Measurements from ENCODE around the gene CMBL.

CMBL gene

DNA sequence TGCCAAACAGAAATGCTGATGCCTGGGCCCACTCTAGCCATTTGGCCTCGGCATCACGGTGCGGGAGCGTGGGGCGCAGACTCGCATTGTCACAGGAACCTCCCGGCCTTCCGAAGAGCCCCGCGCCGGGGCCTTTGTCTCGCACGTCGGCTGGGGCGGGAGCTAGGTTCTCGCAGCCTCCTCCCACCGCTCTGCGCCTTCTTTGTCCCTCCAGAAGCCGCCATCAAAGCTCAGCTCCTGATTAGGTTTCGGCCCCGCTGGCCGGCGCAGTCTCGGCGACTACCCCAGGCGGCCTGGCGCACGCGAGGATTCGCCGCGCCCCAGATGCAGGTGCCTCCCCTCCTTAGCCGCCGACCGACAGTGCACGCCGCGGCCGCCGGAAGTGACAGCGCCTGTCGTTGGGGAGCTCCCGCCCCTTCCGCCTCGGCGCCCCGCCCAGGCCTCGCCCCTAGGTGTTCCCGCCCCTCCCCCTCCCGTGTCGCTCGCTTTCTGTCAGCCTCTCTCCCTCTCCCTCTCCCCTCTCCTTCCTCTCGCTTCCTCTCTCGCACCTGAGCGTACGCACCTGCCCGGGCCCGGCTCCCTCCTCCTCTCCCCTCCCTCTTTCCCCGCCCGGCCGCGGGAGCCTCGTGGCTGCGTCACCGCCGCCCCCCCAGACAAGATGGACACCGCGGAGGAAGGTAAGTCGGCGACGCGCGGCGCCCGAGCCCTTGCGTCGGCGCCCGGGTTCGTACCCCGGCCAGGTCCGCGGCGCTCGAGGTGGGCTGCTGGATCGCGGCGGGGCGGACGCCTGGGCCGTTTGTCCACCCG, 45.7 kb upstream of the CMBL start, which contains the start of gene MARCHF6:
TSS of gene MARCHF6 (plus strand) at position 455 of the 807 bp plus-strand sequence. CDS start at position 659, 204 bp downstream.
- no peaks in the 10 kb centered on the region for H3K9me3 ChIP-seq (ENCODE audit: insufficient read depth, low read depth, low read length)
- peaks cover 10% of the 10 kb centered on the region for H3K79me2 ChIP-seq (ENCODE audit: control insufficient read depth, insufficient read depth, low read length, poor library complexity)
- H2AFZ ChIP-seq (ENCODE audit: insufficient read depth, low read length, poor library complexity): peak within 1 kb of the TSS; percentile 71
- peak within 1 kb of the TSS; percentile 91 for H3K14ac ChIP-seq (ENCODE audit: low read length)
- peak within 1 kb of the TSS; percentile 62 for H4K12ac ChIP-seq (ENCODE audit: low read depth, low read length)
- H2BK120ac ChIP-seq (ENCODE audit: insufficient read depth, low read length, poor library complexity): peak within 1 kb of the TSS; percentile 82
- H2AK5ac ChIP-seq (ENCODE audit: low read length): peak within 1 kb of the TSS; percentile 1
- H3K4me3 ChIP-seq (ENCODE audit: low read depth, low read length): peak within 1 kb of the TSS; percentile 94
- peaks cover 13% of the 10 kb centered on the region for H3K79me1 ChIP-seq (ENCODE audit: low read length)
- H3K23ac ChIP-seq (ENCODE audit: low read length): no peak within 1 kb of the TSS
- peak within 1 kb of the TSS; percentile 100 for H3K4me2 ChIP-seq (ENCODE audit: low read length)
- peak within 1 kb of the TSS; percentile 87 for H3K18ac ChIP-seq (ENCODE audit: low read length)
- H3K4me1 ChIP-seq (ENCODE audit: control insufficient read depth in 1 of 2, insufficient read depth in 2 of 2, low read length in 2 of 2): peaks cover 0 to 2% of the 10 kb centered on the region in 2 experiments
- peak within 1 kb of the TSS; percentile 70 for H3K4ac ChIP-seq (ENCODE audit: low read depth, low read length)
- peak within 1 kb of the TSS; percentile 90 for H4K91ac ChIP-seq (ENCODE audit: low read depth, low read length)
- no CpG with 5 or more reads among the region's 92 CpGs for WGBS (ENCODE audit: extremely low coverage, insufficient coverage, insufficient read length)
- H2BK12ac ChIP-seq (ENCODE audit: low read length): no peak within 1 kb of the TSS
- H3K9ac ChIP-seq (ENCODE audit: low read length): peak within 1 kb of the TSS; percentile 96
- DNase-seq: peak; percentile 89 to 91
- peak within 1 kb of the TSS; percentile 99 for H3K27ac ChIP-seq (ENCODE audit: low read depth, low read length)
- no peaks in the 10 kb centered on the region for H3K27me3 ChIP-seq (ENCODE audit: insufficient read depth, low read length)
- no peaks in the 10 kb centered on the region for H3K36me3 ChIP-seq (ENCODE audit: control insufficient read depth in 1 of 2, insufficient read depth in 2 of 2, low read length in 2 of 2)
- peak within 1 kb of the TSS; percentile 92 for H2BK5ac ChIP-seq (ENCODE audit: low read depth, low read length, poor library complexity)
- peak within 1 kb of the TSS; percentile 95 for H4K8ac ChIP-seq (ENCODE audit: low read depth, low read length)

DNA sequence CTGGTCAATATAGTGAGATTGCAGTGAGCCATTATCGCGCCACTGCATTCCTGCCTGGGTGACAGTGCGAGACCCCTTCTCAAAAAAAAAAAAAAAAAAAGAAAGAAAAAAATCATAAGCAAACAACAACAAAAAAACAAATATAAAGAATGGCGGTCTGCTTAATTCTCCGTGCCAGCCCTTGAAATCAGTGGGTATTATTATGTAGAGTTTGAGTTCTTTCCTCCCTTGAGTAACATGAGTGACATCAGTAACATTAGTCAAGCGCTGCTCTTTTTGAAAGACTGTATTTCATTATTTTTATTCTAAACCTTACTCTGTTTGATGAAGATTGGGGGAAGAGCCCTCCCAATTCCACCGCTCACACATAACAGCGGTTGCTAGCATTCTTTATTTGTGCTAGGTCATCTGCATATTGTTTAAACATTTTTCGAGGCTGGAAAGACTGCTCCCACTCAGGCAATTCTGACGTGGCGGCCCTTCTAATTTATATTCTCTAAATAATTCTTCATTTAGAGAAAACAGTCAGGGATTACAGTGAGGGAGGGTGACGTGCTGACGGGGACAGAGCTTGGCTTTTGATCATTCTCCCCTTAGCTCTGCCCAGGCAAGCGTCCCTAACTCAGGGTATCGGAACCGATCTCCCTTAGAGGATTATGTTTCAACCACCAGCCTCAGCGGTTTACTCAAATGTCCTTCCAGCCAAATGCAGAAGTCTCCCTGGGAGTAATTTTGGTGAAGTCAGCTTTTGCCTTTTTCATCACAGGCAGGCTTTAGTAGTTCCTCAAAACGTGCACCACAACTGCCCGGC, 44.9 kb upstream of the CMBL start:
- peak overlapping the region; percentile 22 for H3K4ac ChIP-seq (ENCODE audit: low read depth, low read length)
- H3K14ac ChIP-seq (ENCODE audit: low read length): peak overlapping the region; percentile 72
- peak overlapping the region; percentile 95 for H4K8ac ChIP-seq (ENCODE audit: low read depth, low read length)
- no peaks in the 10 kb centered on the region for H3K9me3 ChIP-seq (ENCODE audit: insufficient read depth, low read depth, low read length)
- H2BK120ac ChIP-seq (ENCODE audit: insufficient read depth, low read length, poor library complexity): peak overlapping the region; percentile 54
- peak overlapping the region; percentile 82 for H4K91ac ChIP-seq (ENCODE audit: low read depth, low read length)
- no peak overlapping the region for H2BK12ac ChIP-seq (ENCODE audit: low read length)
- H3K4me3 ChIP-seq (ENCODE audit: low read depth, low read length): peak overlapping the region; percentile 94
- peak overlapping the region; percentile 96 for H3K9ac ChIP-seq (ENCODE audit: low read length)
- peak overlapping the region; percentile 1 for H2AK5ac ChIP-seq (ENCODE audit: low read length)
- no CpG with 5 or more reads among the region's 19 CpGs for WGBS (ENCODE audit: extremely low coverage, insufficient coverage, insufficient read length)
- H3K18ac ChIP-seq (ENCODE audit: low read length): peak overlapping the region; percentile 53
- no peaks in the 10 kb centered on the region for H3K36me3 ChIP-seq (ENCODE audit: control insufficient read depth in 1 of 2, insufficient read depth in 2 of 2, low read length in 2 of 2)
- peaks cover 13% of the 10 kb centered on the region for H3K79me1 ChIP-seq (ENCODE audit: low read length)
- H4K12ac ChIP-seq (ENCODE audit: low read depth, low read length): peak overlapping the region; percentile 62
- no peak overlapping the region for H3K23ac ChIP-seq (ENCODE audit: low read length)
- H3K27me3 ChIP-seq (ENCODE audit: insufficient read depth, low read length): no peaks in the 10 kb centered on the region
- H3K27ac ChIP-seq (ENCODE audit: low read depth, low read length): peak overlapping the region; percentile 87
- peak overlapping the region; percentile 53 for H2BK5ac ChIP-seq (ENCODE audit: low read depth, low read length, poor library complexity)
- H3K4me2 ChIP-seq (ENCODE audit: low read length): peak overlapping the region; percentile 100
- peaks cover 10% of the 10 kb centered on the region for H3K79me2 ChIP-seq (ENCODE audit: control insufficient read depth, insufficient read depth, low read length, poor library complexity)
- H3K4me1 ChIP-seq (ENCODE audit: control insufficient read depth in 1 of 2, insufficient read depth in 2 of 2, low read length in 2 of 2): peaks cover 0 to 2% of the 10 kb centered on the region in 2 experiments
- DNase-seq: peak in 1 of 2 donors; percentile 53
- H2AFZ ChIP-seq (ENCODE audit: insufficient read depth, low read length, poor library complexity): peak overlapping the region; percentile 34

DNA sequence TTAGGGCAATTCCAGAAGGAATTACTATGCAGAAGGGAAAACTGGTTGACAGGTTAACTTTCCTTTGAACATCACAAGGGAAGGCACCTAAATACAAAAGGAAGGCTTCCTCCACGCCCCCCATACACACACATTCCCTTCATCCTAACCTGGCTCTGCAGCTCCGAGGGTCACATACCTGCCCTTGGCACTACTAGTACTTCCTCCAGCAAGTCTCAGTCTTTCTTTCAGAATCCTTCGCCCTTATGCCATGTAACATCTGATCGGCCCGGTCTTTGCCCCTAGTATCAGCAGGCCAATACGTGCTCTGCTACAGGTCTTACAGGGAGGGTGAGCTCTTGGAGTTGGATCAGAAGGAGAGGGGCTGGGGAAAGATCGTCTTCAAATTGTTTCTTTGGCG, 44.2 kb upstream of the CMBL start:
- peaks cover 0 to 2% of the 10 kb centered on the region in 2 experiments for H3K4me1 ChIP-seq (ENCODE audit: control insufficient read depth in 1 of 2, insufficient read depth in 2 of 2, low read length in 2 of 2)
- H3K4me2 ChIP-seq (ENCODE audit: low read length): no peak overlapping the region
- no peak overlapping the region for H2AK5ac ChIP-seq (ENCODE audit: low read length)
- H2BK120ac ChIP-seq (ENCODE audit: insufficient read depth, low read length, poor library complexity): no peak overlapping the region
- H4K8ac ChIP-seq (ENCODE audit: low read depth, low read length): no peak overlapping the region
- peaks cover 13% of the 10 kb centered on the region for H3K79me1 ChIP-seq (ENCODE audit: low read length)
- H3K27ac ChIP-seq (ENCODE audit: low read depth, low read length): no peak overlapping the region
- no peaks in the 10 kb centered on the region for H3K27me3 ChIP-seq (ENCODE audit: insufficient read depth, low read length)
- no CpG with 5 or more reads among the region's 8 CpGs for WGBS (ENCODE audit: extremely low coverage, insufficient coverage, insufficient read length)
- no peak overlapping the region for H4K12ac ChIP-seq (ENCODE audit: low read depth, low read length)
- no peak overlapping the region for H4K91ac ChIP-seq (ENCODE audit: low read depth, low read length)
- H3K9ac ChIP-seq (ENCODE audit: low read length): no peak overlapping the region
- no peak overlapping the region for H2AFZ ChIP-seq (ENCODE audit: insufficient read depth, low read length, poor library complexity)
- no peak overlapping the region for H2BK5ac ChIP-seq (ENCODE audit: low read depth, low read length, poor library complexity)
- H3K9me3 ChIP-seq (ENCODE audit: insufficient read depth, low read depth, low read length): no peaks in the 10 kb centered on the region
- H3K79me2 ChIP-seq (ENCODE audit: control insufficient read depth, insufficient read depth, low read length, poor library complexity): peaks cover 10% of the 10 kb centered on the region
- H3K36me3 ChIP-seq (ENCODE audit: control insufficient read depth in 1 of 2, insufficient read depth in 2 of 2, low read length in 2 of 2): no peaks in the 10 kb centered on the region
- no peak overlapping the region for H3K4ac ChIP-seq (ENCODE audit: low read depth, low read length)
- no peak for DNase-seq
- H3K18ac ChIP-seq (ENCODE audit: low read length): no peak overlapping the region
- H2BK12ac ChIP-seq (ENCODE audit: low read length): no peak overlapping the region
- no peak overlapping the region for H3K23ac ChIP-seq (ENCODE audit: low read length)
- H3K14ac ChIP-seq (ENCODE audit: low read length): no peak overlapping the region
- H3K4me3 ChIP-seq (ENCODE audit: low read depth, low read length): no peak overlapping the region

DNA sequence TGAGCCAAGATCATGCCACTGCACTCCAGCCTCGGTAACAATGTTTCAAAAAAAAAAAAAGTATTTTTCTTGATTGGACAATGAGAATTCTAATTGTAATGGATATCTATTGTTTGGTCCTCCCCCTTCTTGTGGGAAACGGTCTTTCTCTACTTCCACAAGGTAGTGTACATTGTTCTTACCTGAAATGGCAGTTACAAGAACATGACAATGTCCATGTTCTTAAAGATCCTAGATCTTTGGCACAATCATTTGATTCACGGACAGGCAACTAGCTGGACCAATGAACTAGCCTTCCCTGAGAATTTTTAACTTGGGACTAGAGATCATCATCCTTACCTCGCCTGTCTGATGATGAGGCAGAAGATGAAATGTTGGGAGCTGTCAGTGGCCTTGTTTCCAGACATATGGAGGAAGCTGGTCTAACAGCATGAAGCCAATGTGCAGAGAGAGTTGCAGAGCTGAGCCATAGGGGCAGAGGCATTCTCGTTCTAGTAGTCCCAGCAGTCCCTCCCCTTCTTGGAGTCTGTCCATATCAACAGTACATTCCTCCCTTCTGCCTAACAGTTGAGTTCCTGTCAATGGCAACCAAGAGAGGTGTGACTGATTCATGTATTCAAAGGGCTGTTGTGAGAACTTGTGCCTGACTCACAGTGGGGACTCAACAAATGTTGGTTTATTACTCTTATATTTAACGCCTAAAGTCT, 43.6 kb upstream of the CMBL start:
- WGBS (ENCODE audit: extremely low coverage, insufficient coverage, insufficient read length): no CpG with 5 or more reads among the region's 6 CpGs
- H3K4me3 ChIP-seq (ENCODE audit: low read depth, low read length): no peak overlapping the region
- peaks cover 10% of the 10 kb centered on the region for H3K79me2 ChIP-seq (ENCODE audit: control insufficient read depth, insufficient read depth, low read length, poor library complexity)
- DNase-seq: no peak
- no peak overlapping the region for H3K23ac ChIP-seq (ENCODE audit: low read length)
- H3K9me3 ChIP-seq (ENCODE audit: insufficient read depth, low read depth, low read length): no peaks in the 10 kb centered on the region
- H3K14ac ChIP-seq (ENCODE audit: low read length): no peak overlapping the region
- no peak overlapping the region for H3K18ac ChIP-seq (ENCODE audit: low read length)
- no peak overlapping the region for H3K4ac ChIP-seq (ENCODE audit: low read depth, low read length)
- no peak overlapping the region for H3K4me2 ChIP-seq (ENCODE audit: low read length)
- no peak overlapping the region for H3K27ac ChIP-seq (ENCODE audit: low read depth, low read length)
- no peak overlapping the region for H4K12ac ChIP-seq (ENCODE audit: low read depth, low read length)
- H3K79me1 ChIP-seq (ENCODE audit: low read length): peaks cover 13% of the 10 kb centered on the region
- no peak overlapping the region for H4K91ac ChIP-seq (ENCODE audit: low read depth, low read length)
- H4K8ac ChIP-seq (ENCODE audit: low read depth, low read length): no peak overlapping the region
- no peaks in the 10 kb centered on the region for H3K27me3 ChIP-seq (ENCODE audit: insufficient read depth, low read length)
- H2BK120ac ChIP-seq (ENCODE audit: insufficient read depth, low read length, poor library complexity): no peak overlapping the region
- H2BK12ac ChIP-seq (ENCODE audit: low read length): no peak overlapping the region
- no peak overlapping the region for H2BK5ac ChIP-seq (ENCODE audit: low read depth, low read length, poor library complexity)
- H2AFZ ChIP-seq (ENCODE audit: insufficient read depth, low read length, poor library complexity): no peak overlapping the region
- H3K4me1 ChIP-seq (ENCODE audit: control insufficient read depth in 1 of 2, insufficient read depth in 2 of 2, low read length in 2 of 2): peaks cover 0 to 2% of the 10 kb centered on the region in 2 experiments
- H3K9ac ChIP-seq (ENCODE audit: low read length): no peak overlapping the region
- no peaks in the 10 kb centered on the region for H3K36me3 ChIP-seq (ENCODE audit: control insufficient read depth in 1 of 2, insufficient read depth in 2 of 2, low read length in 2 of 2)
- H2AK5ac ChIP-seq (ENCODE audit: low read length): no peak overlapping the region

Measured in trophoblast cell (in vitro differentiated cells and primary cell).